K562 (cell line): ENCODE measurements around the gene GOLIM4. TPM values are rescaled to one million over a fixed set of nuclear protein-coding genes. Genes with fewer than 3 reads are reported as not detected.

ENCODE experiments used
- CBX1 ChIP-seq: sonication (generic); IDR thresholded peaks from 2 replicates; pipeline ENCODE4 v1.6.1; 2016; ENCODE audit warnings: antibody characterized with exemption, low read depth, mild to moderate bottlenecking
- RBFOX2 ChIP-seq: fragments of 200-400 bp; formaldehyde crosslinking; IDR thresholded peaks from 2 replicates; pipeline ENCODE4 v1.6.1; 2017; ENCODE audit warnings: low read depth, mild to moderate bottlenecking, low read length, moderate library complexity
- REST ChIP-seq, 2 experiments: fragments of 450-650 bp; formaldehyde crosslinking in 1 of 2; IDR thresholded peaks; 2 replicates each; pipeline versions ENCODE4 v1.4.0 to v1.6.1; 2014 to 2020; ENCODE audit warnings: mild to moderate bottlenecking in 2 of 2, borderline replicate concordance in 1 of 2, low read depth in 1 of 2
- ZBTB40 ChIP-seq, 2 experiments: fragments of 450-650 bp in 1 of 2; sonication (generic) in 1 of 2; formaldehyde crosslinking in 1 of 2; IDR thresholded peaks; 2 replicates each; pipeline versions ENCODE4 v1.7.1 to v1.9.0; 2016 to 2022; ENCODE audit warnings: inconsistent platforms in 1 of 2, mild to moderate bottlenecking in 1 of 2, missing genetic modification reagents in 1 of 2
- ZKSCAN1 ChIP-seq: fragments of 150-350 bp; IDR thresholded peaks from 2 replicates; pipeline ENCODE4 v1.6.1; 2016; ENCODE audit warnings: low read depth, low read length
- ZNF354B ChIP-seq: fragments of 250-450 bp; sonication (Bioruptor Pico); IDR thresholded peaks from 2 replicates; pipeline ENCODE4 v1.4.0; 2020
- ZNF639 ChIP-seq, 2 experiments: fragments of 200-800 bp in 1 of 2; sonication (Bioruptor generic) in 1 of 2; sonication (generic) in 1 of 2; formaldehyde crosslinking in 1 of 2; IDR thresholded peaks in 1 of 2; conservative IDR thresholded peaks in 1 of 2; 2 replicates each; pipeline versions ENCODE4 v1.5.0 to v1.6.1; 2016 to 2020; ENCODE audit warnings: missing compliant biosample characterization in 1 of 2, missing genetic modification characterization in 1 of 2, missing genetic modification reagents in 1 of 2
- polyA plus RNA-seq, 8 experiments: library from polyadenylated mRNA; depleted of rRNA in 4 of 8; stranded (reverse) in 5 of 8; unstranded in 3 of 8; fragments of >200 nt; fragmentation: Nextera tagmentation in 2 of 8; fragmentation: Illumina TruSeq in 1 of 8; extraction: Ambion mirVana in 2 of 8; extraction: Trizol in 1 of 8; gene quantifications; 2 replicates each; pipeline versions ENCODE4 v1.2.1 to v1.2.3, GENCODE V29; 2011 to 2014; ENCODE audit warnings: inconsistent platforms in 1 of 8, missing spikeins in 1 of 8
- total RNA-seq, 7 experiments: library from RNA; depleted of rRNA in 6 of 7; stranded (reverse); fragments of >200 nt in 6 of 7; fragmentation: Illumina TruSeq in 2 of 7; extraction: Trizol in 2 of 7; gene quantifications; 2 replicates each; pipeline versions ENCODE4 v1.2.1 to v1.2.3, GENCODE V29; 2011 to 2021; ENCODE audit warnings: low replicate concordance in 1 of 7

GOLIM4 gene
- total and polyA plus RNA-seq, 9 of the 15 experiments (the other 6 are each of a cell fraction or from before 2014, with no cell fraction given), result 9.3 to 39.4 (median 31.0) TPM

- TF ChIP-seq ZBTB40 (IDR thresholded peaks at IDR 0.05), result no peak
- no peak for TF ChIP-seq ZBTB40 (CRISPR knock-in tag; IDR thresholded peaks at IDR 0.05)
- no peak for TF ChIP-seq RBFOX2
- peak in 1 of 2 experiments; percentile 47; a peak in 1 of 4 replicates for TF ChIP-seq ZNF639 (CRISPR knock-in tag; conservative IDR thresholded peaks at IDR 0.05 in 1 of 2, IDR thresholded peaks at IDR 0.05 in 1 of 2)
- no peak for TF ChIP-seq ZKSCAN1
- TF ChIP-seq ZNF354B (CRISPR knock-in tag), result no peak
- TF ChIP-seq REST (IDR thresholded peaks at IDR 0.05; ENCODE audit: borderline replicate concordance), result no peak
- TF ChIP-seq REST (CRISPR knock-in tag; IDR thresholded peaks at IDR 0.05; ENCODE audit: low read depth), result no peak
- peak; percentile 64; the same call in 1 of the 2 replicates for TF ChIP-seq CBX1
Observed at GRCh38 chr3:168002786-168003368, 92.8 kb downstream of the GOLIM4 start (continued).
